ENCODE results near the gene C1orf52. TPM values are rescaled to one million over a fixed set of nuclear protein-coding genes. Genes with fewer than 3 reads are reported as not detected.

The C1orf52 gene
- polyA plus RNA-seq, 3 donors: 18.5 to 29.1 (median 19.7) TPM

GRCh38 chr1:85216697-85217096, 42.8 kb downstream of the C1orf52 start:
- no peak overlapping the region for H3K4me3 Mint-ChIP-seq
- Histone ChIP-seq H2AFZ (ENCODE audit: insufficient read depth, low read depth, low read length, poor library complexity, severe bottlenecking) (no peak overlapping the region), H3K79me2 (ENCODE audit: insufficient read depth, low read length) (no peaks in the 10 kb centered on the region), H3K36me3 (replicated peaks in 1 of 2; ENCODE audit: control insufficient read depth in 1 of 2, insufficient read depth in 2 of 2, low read length in 2 of 2) (no peaks in the 10 kb centered on the region), H3K27ac (ENCODE audit: low read depth in 1 of 2, low read length in 2 of 2) (no peak overlapping the region), H3K4me1 (ENCODE audit: control insufficient read depth in 1 of 2, insufficient read depth in 2 of 2, low read length in 2 of 2) (no peaks in the 10 kb centered on the region), H3K27me3 (ENCODE audit: control insufficient read depth in 2 of 2, insufficient read depth in 2 of 2, low read length in 2 of 2) (no peaks in the 10 kb centered on the region), H3K9me3 (replicated peaks in 1 of 2; ENCODE audit: control insufficient read depth in 1 of 2, insufficient read depth in 1 of 2, low read length in 2 of 2) (no peaks in the 10 kb centered on the region), H3K4me2 (replicated peaks; ENCODE audit: extremely low read depth, low read length, poor library complexity, severe bottlenecking) (no peak overlapping the region), H4K20me1 (ENCODE audit: insufficient read depth, low read length) (no peaks in the 10 kb centered on the region), H3K9ac (ENCODE audit: insufficient read depth, low read length, poor library complexity, severe bottlenecking) (no peak overlapping the region), H3K4me3 (replicated peaks in 1 of 3; ENCODE audit: low read depth in 2 of 3, low read length in 3 of 3) (no peak overlapping the region)
- no peaks in the 10 kb centered on the region for H3K4me1 Mint-ChIP-seq
- H3K27ac Mint-ChIP-seq: no peak overlapping the region
- H3K9me3 Mint-ChIP-seq: peaks cover 0 to 2% (median 0%) of the 10 kb centered on the region in 7 donors
- no peak for DNase-seq
- no peaks in the 10 kb centered on the region for H3K36me3 Mint-ChIP-seq
- intact Hi-C loops (cut with micrococcal nuclease): no loop called here
- peaks cover 4 to 6% (median 5%) of the 10 kb centered on the region in 3 donors for H3K27me3 Mint-ChIP-seq (ENCODE audit: low read depth in 3 of 3)
- no peak for TF ChIP-seq CTCF (IDR thresholded peaks at IDR 0.05)

- H3K4me2 ChIP-seq (replicated peaks; ENCODE audit: extremely low read depth, low read length, poor library complexity, severe bottlenecking): no peak overlapping the region
- Mint-ChIP-seq H3K36me3 (no peaks in the 10 kb centered on the region), H3K4me1 (peaks cover 2% of the 10 kb centered on the region), H3K27me3 (ENCODE audit: low read depth in 3 of 3) (peaks cover 4 to 6% (median 5%) of the 10 kb centered on the region in 3 donors), H3K4me3 (no peak overlapping the region), H3K9me3 (peaks cover 0 to 2% (median 0%) of the 10 kb centered on the region in 7 donors), H3K27ac (no peak overlapping the region)
- WGBS (ENCODE audit: insufficient coverage): no CpG with 5 or more reads among the region's 5 CpGs
- intact Hi-C loops (cut with micrococcal nuclease): no loop called here
- H3K36me3 ChIP-seq (replicated peaks in 1 of 2; ENCODE audit: control insufficient read depth in 1 of 2, insufficient read depth in 2 of 2, low read length in 2 of 2): no peaks in the 10 kb centered on the region
- H3K27me3 ChIP-seq (ENCODE audit: control insufficient read depth in 2 of 2, insufficient read depth in 2 of 2, low read length in 2 of 2): no peaks in the 10 kb centered on the region
- H3K9ac ChIP-seq (ENCODE audit: insufficient read depth, low read length, poor library complexity, severe bottlenecking): no peak overlapping the region
- TF ChIP-seq CTCF (IDR thresholded peaks at IDR 0.05): no peak
- H3K27ac ChIP-seq (ENCODE audit: low read depth in 1 of 2, low read length in 2 of 2): no peak overlapping the region
- H3K4me1 ChIP-seq (ENCODE audit: control insufficient read depth in 1 of 2, insufficient read depth in 2 of 2, low read length in 2 of 2): no peaks in the 10 kb centered on the region
- no peak overlapping the region for H3K4me3 ChIP-seq (replicated peaks in 1 of 3; ENCODE audit: low read depth in 2 of 3, low read length in 3 of 3)
- no peaks in the 10 kb centered on the region for H3K79me2 ChIP-seq (ENCODE audit: insufficient read depth, low read length)
- H2AFZ ChIP-seq (ENCODE audit: insufficient read depth, low read depth, low read length, poor library complexity, severe bottlenecking): no peak overlapping the region
- DNase-seq: no peak
- no peaks in the 10 kb centered on the region for H3K9me3 ChIP-seq (replicated peaks in 1 of 2; ENCODE audit: control insufficient read depth in 1 of 2, insufficient read depth in 1 of 2, low read length in 2 of 2)
- no peaks in the 10 kb centered on the region for H4K20me1 ChIP-seq (ENCODE audit: insufficient read depth, low read length)
Measured at GRCh38 chr1:85214654-85215053, 44.8 kb downstream of the C1orf52 start.

Measured in CD14-positive monocyte (primary cell).